Measurements from ENCODE around the gene UNC13A.

- no peak for TF ChIP-seq ZFP30 (CRISPR knock-in tag; IDR thresholded peaks at IDR 0.05)
- TF ChIP-seq PATZ1 (CRISPR knock-in tag; IDR thresholded peaks at IDR 0.05; ENCODE audit: borderline replicate concordance): no peak
- TF ChIP-seq CSDC2 (CRISPR knock-in tag; IDR thresholded peaks at IDR 0.05): no peak
- TF ChIP-seq BACH2 (CRISPR knock-in tag; IDR thresholded peaks at IDR 0.05; ENCODE audit: borderline replicate concordance): no peak
Measured at GRCh38 chr19:17711851-17712250, 23.7 kb upstream of the UNC13A start.
